Lung (tissue), 12 donors: ENCODE measurements around the gene MYOM1. TPM values are rescaled to one million over a fixed set of nuclear protein-coding genes. Genes with fewer than 3 reads are reported as not detected.

Experiments
- ATAC-seq: fragments of 200-7000 bp; cut with Tn5 transposase; one replicate; pipeline ENCODE4 v1.9.1; 2020; ENCODE audit warnings: moderate number of reproducible peaks; ENCODE audit not compliant: insufficient read depth, low FRiP score
- DNase-seq, 3 donors: peaks; one replicate each; pipeline ENCODE4 v3.0.0-alpha.2; 2013 to 2017
- H3K27ac ChIP-seq, 2 donors: one replicate each; pipeline ENCODE4 v1.5.1; 2013; ENCODE audit warnings: mild to moderate bottlenecking in 2 of 2, moderate library complexity in 2 of 2, control low read depth in 1 of 2, inconsistent platforms in 1 of 2, low read depth in 1 of 2, low read length in 1 of 2
- H3K27me3 ChIP-seq, 3 donors: one replicate each; pipeline ENCODE4 v1.5.1; 2013; ENCODE audit warnings: low read length in 2 of 3; ENCODE audit not compliant: control insufficient read depth in 3 of 3, insufficient read depth in 3 of 3
- H3K36me3 ChIP-seq, 4 donors: one replicate each; pipeline ENCODE4 v1.5.1; 2013; ENCODE audit warnings: low read length in 4 of 4, mild to moderate bottlenecking in 1 of 4, moderate library complexity in 1 of 4; ENCODE audit not compliant: control insufficient read depth in 4 of 4, insufficient read depth in 4 of 4
- H3K4me1 ChIP-seq, 5 donors: one replicate each; pipeline ENCODE4 v1.5.1; 2013; ENCODE audit warnings: low read length in 5 of 5, mild to moderate bottlenecking in 2 of 5, moderate library complexity in 1 of 5; ENCODE audit not compliant: control insufficient read depth in 5 of 5, insufficient read depth in 5 of 5
- H3K4me3 ChIP-seq: one replicate; pipeline ENCODE4 v1.5.1; 2013; ENCODE audit warnings: mild to moderate bottlenecking, control low read depth, moderate library complexity
- H3K9ac ChIP-seq, 2 donors: one replicate each; pipeline ENCODE4 v1.5.1; 2013; ENCODE audit warnings: low read length in 2 of 2, control low read depth in 1 of 2; ENCODE audit not compliant: insufficient read depth in 1 of 2
- H3K9me3 ChIP-seq, 4 donors: one replicate each; pipeline ENCODE4 v1.5.1; 2013; ENCODE audit warnings: low read length in 3 of 4, mild to moderate bottlenecking in 1 of 4, moderate library complexity in 1 of 4; ENCODE audit not compliant: control insufficient read depth in 4 of 4, insufficient read depth in 3 of 4
- WGBS, 2 donors: extraction: QIAGEN DNeasy Blood & Tissue Kit; methylation state at CpG; one replicate each; pipeline ENCODE4 v1.1.7; 2013; 5-methylcytosine and 5-hydroxymethylcytosine counted together
- polyA plus RNA-seq, 2 donors: library from polyadenylated mRNA; stranded (reverse); fragments of 200-250 nt; gene quantifications; one replicate each; pipeline ENCODE4 v1.2.1, GENCODE V29; 2013
- total RNA-seq, 2 donors: library from RNA; depleted of rRNA in 1 of 2; stranded (reverse); fragments of >200 nt in 1 of 2; gene quantifications; one replicate each; pipeline ENCODE4 v1.2.1, GENCODE V29; 2014 to 2021
- TF ChIP-seq, protein P1 (sequence below): IDR thresholded peaks from 2 replicates; pipeline ENCODE4 v1.5.1; 2012; ENCODE audit warnings: mild to moderate bottlenecking; ENCODE audit errors: control extremely low read depth, extremely low read depth
- donor health status: control.
- donor health status: control.
- donor health status: Bipolar disorder and iron deficiency.
- donor health status: healthy.
- donor health status: DM: yes; HTN: yes; CAD: no.

MYOM1 gene
- total and polyA plus RNA-seq, 4 donors: 0.61 to 4.6 (median 1.3) TPM

- WGBS, 2 donors: 53 to 79% methylated on average over 6 of the region's 6 CpGs
- TF ChIP-seq, protein P1, sequence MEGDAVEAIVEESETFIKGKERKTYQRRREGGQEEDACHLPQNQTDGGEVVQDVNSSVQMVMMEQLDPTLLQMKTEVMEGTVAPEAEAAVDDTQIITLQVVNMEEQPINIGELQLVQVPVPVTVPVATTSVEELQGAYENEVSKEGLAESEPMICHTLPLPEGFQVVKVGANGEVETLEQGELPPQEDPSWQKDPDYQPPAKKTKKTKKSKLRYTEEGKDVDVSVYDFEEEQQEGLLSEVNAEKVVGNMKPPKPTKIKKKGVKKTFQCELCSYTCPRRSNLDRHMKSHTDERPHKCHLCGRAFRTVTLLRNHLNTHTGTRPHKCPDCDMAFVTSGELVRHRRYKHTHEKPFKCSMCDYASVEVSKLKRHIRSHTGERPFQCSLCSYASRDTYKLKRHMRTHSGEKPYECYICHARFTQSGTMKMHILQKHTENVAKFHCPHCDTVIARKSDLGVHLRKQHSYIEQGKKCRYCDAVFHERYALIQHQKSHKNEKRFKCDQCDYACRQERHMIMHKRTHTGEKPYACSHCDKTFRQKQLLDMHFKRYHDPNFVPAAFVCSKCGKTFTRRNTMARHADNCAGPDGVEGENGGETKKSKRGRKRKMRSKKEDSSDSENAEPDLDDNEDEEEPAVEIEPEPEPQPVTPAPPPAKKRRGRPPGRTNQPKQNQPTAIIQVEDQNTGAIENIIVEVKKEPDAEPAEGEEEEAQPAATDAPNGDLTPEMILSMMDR: no peak
- Histone ChIP-seq H3K36me3 (peaks cover 0 to 10% (median 0%) of the 10 kb centered on the region in 4 donors), H3K9ac (no peak overlapping the region), H3K27ac (no peak overlapping the region), H3K9me3 (no peaks in the 10 kb centered on the region), H3K4me3 (no peak overlapping the region), H3K27me3 (no peaks in the 10 kb centered on the region), H3K4me1 (peaks cover 0 to 28% (median 0%) of the 10 kb centered on the region in 5 donors)
- DNase-seq (no peak), ATAC-seq (no peak)
Observed at GRCh38 chr18:3170441-3171161, 49.2 kb downstream of the MYOM1 start.

DNA sequence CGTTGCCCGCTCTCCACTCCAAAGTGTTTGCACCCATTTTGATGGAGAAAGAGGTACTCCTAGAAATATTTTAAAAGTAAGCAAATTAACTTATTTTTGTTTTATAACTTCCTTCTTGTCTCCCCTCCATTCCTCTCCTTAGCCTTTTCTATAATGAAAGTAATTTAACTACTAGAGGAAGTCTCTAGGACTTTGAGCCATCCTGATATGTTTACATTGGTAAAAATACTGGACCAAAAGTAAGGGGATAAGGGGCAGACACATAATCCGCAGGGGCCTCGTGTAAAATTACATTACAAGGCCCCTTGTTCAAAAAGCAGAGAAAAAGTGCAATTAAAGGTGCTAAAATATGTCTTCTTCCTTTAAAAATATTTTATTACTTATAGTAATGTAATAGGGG lies 55.4 kb downstream of the MYOM1 start:
- DNase-seq (no peak), ATAC-seq (no peak)
- Histone ChIP-seq H3K9me3 (no peaks in the 10 kb centered on the region), H3K27me3 (no peaks in the 10 kb centered on the region), H3K9ac (no peak overlapping the region), H3K27ac (no peak overlapping the region), H3K36me3 (peaks cover 0 to 4% (median 0%) of the 10 kb centered on the region in 4 donors), H3K4me1 (no peaks in the 10 kb centered on the region), H3K4me3 (no peak overlapping the region)
- TF ChIP-seq, protein P1: no peak
- 84 to 90% methylated on average over 4 of the region's 4 CpGs for WGBS, 2 donors

- ATAC-seq: no peak
- WGBS, 2 donors: 77 to 81% methylated on average over 5 of the region's 5 CpGs
- DNase-seq: no peak
Observed at GRCh38 chr18:3163968-3164367, 55.8 kb downstream of the MYOM1 start.

More at GRCh38 chr18:3163968-3164367, 55.8 kb downstream of the MYOM1 start:
- no peak overlapping the region for H3K27ac ChIP-seq
- no peaks in the 10 kb centered on the region for H3K27me3 ChIP-seq
- TF ChIP-seq, protein P1: no peak
- no peak overlapping the region for H3K9ac ChIP-seq
- H3K4me3 ChIP-seq: no peak overlapping the region
- peaks cover 0 to 4% (median 0%) of the 10 kb centered on the region in 4 donors for H3K36me3 ChIP-seq
- H3K9me3 ChIP-seq: no peaks in the 10 kb centered on the region
- no peaks in the 10 kb centered on the region for H3K4me1 ChIP-seq
